OCI-LY7 (cell line): ENCODE measurements around the gene PRSS38. TPM values are rescaled to one million over a fixed set of nuclear protein-coding genes. Genes with fewer than 3 reads are reported as not detected.

Experiments used
- BruUV-seq: library from RNA; stranded (reverse); fragments of 400-500 nt; replicated peaks from 2 replicates; lab custom pipeline; 2021; lab: Mats Ljungman, UMichigan
- CTCF ChIA-PET: fragments of 300-600 bp; sonication (Branson Sonifier 250); formaldehyde crosslinking; loops from one replicate; lab custom pipeline; 2022; ENCODE audit warnings: antibody characterized with exemption; ENCODE audit not compliant: unreplicated experiment; lab: Charles Lee
- POLR2A ChIA-PET: fragments of 300-600 bp; sonication (Branson Sonifier 250); formaldehyde crosslinking; loops from one replicate; lab custom pipeline; 2022; ENCODE audit warnings: antibody characterized with exemption; lab: Charles Lee
- DNase-seq: peaks from one replicate; pipeline ENCODE4 v3.0.0-alpha.2; 2015; ENCODE audit warnings: low spot score
- H2AFZ ChIP-seq: fragments of 200-600 bp; sonication (generic), shearing (Covaris generic); 2 replicates; pipeline ENCODE4 v1.6.1; 2014; ENCODE audit warnings: mild to moderate bottlenecking, antibody characterized with exemption, low read length, moderate library complexity
- H3K27ac ChIP-seq: fragments of 200-600 bp; sonication (generic); 2 replicates; pipeline ENCODE4 v1.5.1; 2014; ENCODE audit warnings: mixed run types, low read depth, mild to moderate bottlenecking, moderate library complexity, low read length, inconsistent platforms; ENCODE audit not compliant: poor library complexity, severe bottlenecking
- H3K36me3 ChIP-seq: fragments of 200-600 bp; sonication (generic); 2 replicates; pipeline ENCODE4 v1.6.1; 2014; ENCODE audit warnings: mild to moderate bottlenecking, antibody characterized with exemption, low read length, moderate library complexity, mixed read lengths; ENCODE audit not compliant: insufficient read depth
- H3K4me1 ChIP-seq: fragments of 200-600 bp; sonication (generic); 2 replicates; pipeline ENCODE4 v1.5.1; 2014; ENCODE audit warnings: mild to moderate bottlenecking, low read length; ENCODE audit not compliant: insufficient read depth, poor library complexity, severe bottlenecking
- H3K4me2 ChIP-seq: fragments of 200-600 bp; sonication (generic); 2 replicates; pipeline ENCODE4 v1.6.1; 2014; ENCODE audit warnings: mild to moderate bottlenecking, low read length
- H3K4me3 ChIP-seq: fragments of 200-600 bp; sonication (generic); 2 replicates; pipeline ENCODE4 v1.5.1; 2014; ENCODE audit warnings: mild to moderate bottlenecking, low read depth, low read length; ENCODE audit not compliant: poor library complexity, severe bottlenecking
- H3K79me2 ChIP-seq: fragments of 200-600 bp; sonication (generic); 2 replicates; pipeline ENCODE4 v1.6.1; 2016; ENCODE audit warnings: low read depth, mild to moderate bottlenecking, low read length, moderate library complexity, mixed read lengths; ENCODE audit not compliant: insufficient read depth
- H3K9me2 ChIP-seq: fragments of 200-600 bp; sonication (generic); 2 replicates; pipeline ENCODE4 v1.6.1; 2016; ENCODE audit warnings: mild to moderate bottlenecking, low read length, mixed read lengths; ENCODE audit not compliant: insufficient read depth
- H3K9me3 ChIP-seq: fragments of 200-600 bp; sonication (generic); 2 replicates; pipeline ENCODE4 v1.6.1; 2014; ENCODE audit warnings: mild to moderate bottlenecking, mixed run types, low read length, mixed read lengths
- H4K20me1 ChIP-seq: fragments of 200-600 bp; sonication (generic); 2 replicates; pipeline ENCODE4 v1.6.1; 2014; ENCODE audit warnings: mild to moderate bottlenecking, antibody characterized with exemption, low read length, moderate library complexity, mixed read lengths; ENCODE audit not compliant: insufficient read depth
- EZH2phosphoT487 ChIP-seq: fragments of 200-600 bp; sonication (generic); IDR thresholded peaks from 2 replicates; pipeline ENCODE4 v1.6.1; 2018; ENCODE audit warnings: low read depth, borderline replicate concordance, mild to moderate bottlenecking, mixed run types, antibody characterized with exemption, low read length, moderate library complexity, mixed read lengths
- intact Hi-C: fragments of 100-400 bp; cut with micrococcal nuclease; formaldehyde crosslinking; loops from one replicate; pipeline ENCODE4 v1.10.0; 2022; ENCODE audit not compliant: unreplicated experiment
- total RNA-seq, 2 experiments: library from RNA; depleted of rRNA in 1 of 2; stranded (reverse); fragments of >200 nt in 1 of 2; shearing (Covaris generic) in 1 of 2; gene quantifications; 2 replicates each; pipeline ENCODE4 v1.2.3, GENCODE V29; 2014 to 2022
- TF ChIP-seq, protein P1 (sequence below): fragments of 200-600 bp; sonication (generic); conservative IDR thresholded peaks from 2 replicates; pipeline ENCODE4 v1.5.1; 2014; ENCODE audit warnings: mild to moderate bottlenecking, antibody characterized with exemption, low read length, moderate library complexity, mixed read lengths

Gene PRSS38
- total RNA-seq, 2 experiments from 2014 or later = not detected

DNA sequence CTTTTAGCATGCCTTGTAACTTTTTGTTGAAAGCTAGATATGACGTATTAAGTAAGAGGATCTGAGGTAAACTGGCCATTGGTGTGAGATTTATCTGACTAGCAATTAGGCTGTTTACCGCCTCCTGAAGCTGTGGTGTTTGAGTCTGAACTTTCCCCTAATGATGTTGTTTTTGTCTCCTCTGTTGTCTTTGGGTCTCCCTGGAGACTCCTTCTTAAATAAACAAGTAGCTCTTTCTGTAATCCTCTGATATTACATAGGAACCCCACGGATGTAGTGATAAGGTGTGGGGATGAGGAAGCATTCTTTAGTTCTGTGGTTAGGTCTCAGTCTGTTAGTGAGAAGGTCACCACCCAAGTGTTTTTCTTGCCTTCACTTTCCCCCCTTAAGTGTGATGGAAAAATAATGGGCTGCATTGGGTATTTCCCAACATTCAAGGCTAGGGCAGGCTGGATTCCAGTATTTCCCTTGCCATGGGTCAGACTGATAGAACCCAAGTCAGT is 33.0 kb downstream of the PRSS38 start:
- H3K79me2 ChIP-seq = no peaks in the 10 kb centered on the region
- BruUV-seq = no TSS peak
- no peak overlapping the region for H2AFZ ChIP-seq
- no peak overlapping the region for H3K4me3 ChIP-seq
- CTCF ChIA-PET = no interaction called here
- no peaks in the 10 kb centered on the region for H3K9me2 ChIP-seq
- POLR2A ChIA-PET = no interaction called here
- H3K9me3 ChIP-seq = no peaks in the 10 kb centered on the region
- H4K20me1 ChIP-seq = no peaks in the 10 kb centered on the region
- no peak for DNase-seq
- TF ChIP-seq, protein P1, sequence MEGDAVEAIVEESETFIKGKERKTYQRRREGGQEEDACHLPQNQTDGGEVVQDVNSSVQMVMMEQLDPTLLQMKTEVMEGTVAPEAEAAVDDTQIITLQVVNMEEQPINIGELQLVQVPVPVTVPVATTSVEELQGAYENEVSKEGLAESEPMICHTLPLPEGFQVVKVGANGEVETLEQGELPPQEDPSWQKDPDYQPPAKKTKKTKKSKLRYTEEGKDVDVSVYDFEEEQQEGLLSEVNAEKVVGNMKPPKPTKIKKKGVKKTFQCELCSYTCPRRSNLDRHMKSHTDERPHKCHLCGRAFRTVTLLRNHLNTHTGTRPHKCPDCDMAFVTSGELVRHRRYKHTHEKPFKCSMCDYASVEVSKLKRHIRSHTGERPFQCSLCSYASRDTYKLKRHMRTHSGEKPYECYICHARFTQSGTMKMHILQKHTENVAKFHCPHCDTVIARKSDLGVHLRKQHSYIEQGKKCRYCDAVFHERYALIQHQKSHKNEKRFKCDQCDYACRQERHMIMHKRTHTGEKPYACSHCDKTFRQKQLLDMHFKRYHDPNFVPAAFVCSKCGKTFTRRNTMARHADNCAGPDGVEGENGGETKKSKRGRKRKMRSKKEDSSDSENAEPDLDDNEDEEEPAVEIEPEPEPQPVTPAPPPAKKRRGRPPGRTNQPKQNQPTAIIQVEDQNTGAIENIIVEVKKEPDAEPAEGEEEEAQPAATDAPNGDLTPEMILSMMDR = no peak
- TF ChIP-seq EZH2phosphoT487 = no peak
- H3K27ac ChIP-seq = no peak overlapping the region
- no peaks in the 10 kb centered on the region for H3K4me1 ChIP-seq
- intact Hi-C loops = no loop called here
- no peak overlapping the region for H3K4me2 ChIP-seq
- no peaks in the 10 kb centered on the region for H3K36me3 ChIP-seq

DNA sequence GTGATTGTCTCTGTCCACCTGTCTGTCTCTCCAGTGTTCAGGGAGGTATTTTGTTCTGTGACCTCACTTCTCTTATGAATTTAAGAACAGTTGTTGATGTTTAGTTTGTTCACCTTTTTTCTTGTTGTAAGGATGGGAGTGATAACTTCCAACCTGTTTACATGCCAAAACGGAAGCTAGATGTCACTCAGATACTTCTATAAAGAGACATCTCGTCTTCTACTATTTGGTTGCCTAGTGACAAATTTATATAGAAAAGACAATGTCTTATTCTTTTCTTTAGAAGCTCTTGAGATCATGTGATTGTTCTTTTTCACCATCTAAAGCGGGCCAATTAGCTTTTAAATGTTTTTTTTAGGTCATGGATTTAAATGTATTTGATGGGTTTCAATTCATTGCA is 33.8 kb downstream of the PRSS38 start:
- no peaks in the 10 kb centered on the region for H3K36me3 ChIP-seq
- CTCF ChIA-PET = no interaction called here
- TF ChIP-seq, protein P1 = no peak
- no peak for TF ChIP-seq EZH2phosphoT487
- intact Hi-C loops = no loop called here
- no peaks in the 10 kb centered on the region for H3K4me1 ChIP-seq
- H2AFZ ChIP-seq = no peak overlapping the region
- no peak overlapping the region for H3K4me3 ChIP-seq
- no peak overlapping the region for H3K27ac ChIP-seq
- H4K20me1 ChIP-seq = no peaks in the 10 kb centered on the region
- POLR2A ChIA-PET = no interaction called here
- no peaks in the 10 kb centered on the region for H3K9me2 ChIP-seq
- no peak for DNase-seq
- H3K79me2 ChIP-seq = no peaks in the 10 kb centered on the region
- no TSS peak for BruUV-seq
- H3K9me3 ChIP-seq = no peaks in the 10 kb centered on the region
- no peak overlapping the region for H3K4me2 ChIP-seq

DNA sequence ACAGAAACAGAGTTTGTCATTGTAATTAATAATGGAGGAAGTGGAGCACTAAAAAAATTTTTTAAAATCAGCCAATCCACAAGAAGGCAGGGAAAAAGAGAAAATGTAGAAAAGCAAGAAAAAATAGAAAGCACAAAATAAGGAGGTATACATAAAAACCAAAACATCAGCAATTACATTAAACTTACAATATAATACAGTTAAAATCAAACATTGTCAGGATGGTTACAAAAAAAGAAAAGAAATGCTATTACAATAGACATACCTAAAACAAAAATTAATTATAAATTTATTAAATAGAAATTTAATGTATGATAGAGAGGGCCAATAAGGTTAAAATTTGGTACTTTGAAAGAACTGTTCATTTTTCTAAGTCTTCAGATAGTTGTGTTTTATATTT is 38.7 kb downstream of the PRSS38 start:
- TF ChIP-seq EZH2phosphoT487 = no peak
- TF ChIP-seq, protein P1 = no peak
- Histone ChIP-seq H3K9me3 (no peaks in the 10 kb centered on the region), H4K20me1 (no peaks in the 10 kb centered on the region), H3K36me3 (no peaks in the 10 kb centered on the region), H3K4me3 (no peak overlapping the region), H3K27ac (no peak overlapping the region), H3K4me1 (no peaks in the 10 kb centered on the region), H2AFZ (no peak overlapping the region), H3K9me2 (no peaks in the 10 kb centered on the region), H3K79me2 (no peaks in the 10 kb centered on the region), H3K4me2 (no peak overlapping the region)
- intact Hi-C loops = no loop called here
- CTCF ChIA-PET = no interaction called here
- no peak for DNase-seq
- no TSS peak for BruUV-seq
- POLR2A ChIA-PET = no interaction called here
